SK-N-SH (cell line): Measurements from ENCODE around the gene DNAH7. TPM values are rescaled to one million over a fixed set of nuclear protein-coding genes. Genes with fewer than 3 reads are reported as not detected.

Source experiments
- CTCF ChIA-PET: fragments of 300-600, 350-600 bp; formaldehyde crosslinking; extraction: SDS; loops from one replicate; lab custom pipeline; 2021; lab: Yijun Ruan, JAX
- POLR2A ChIA-PET: fragments of 350-600 bp; sonication (Branson Sonifier 250); formaldehyde crosslinking; extraction: SDS; loops from one replicate; lab custom pipeline; 2020; ENCODE audit warnings: antibody characterized with exemption, inconsistent platforms; lab: Yijun Ruan, JAX
- DNase-seq: peaks from one replicate; pipeline ENCODE4 v3.0.0; 2012
- H2AFZ ChIP-seq: fragments of 200-600 bp; sonication (generic); 2 replicates; pipeline ENCODE4 v1.8.1; 2016; ENCODE audit warnings: antibody characterized with exemption, mild to moderate bottlenecking, low read depth
- H3F3A ChIP-seq: fragments of 200-600 bp; sonication (generic); replicated peaks from 2 replicates; pipeline ENCODE3; 2016; ENCODE audit warnings: antibody characterized with exemption, mild to moderate bottlenecking; ENCODE audit not compliant: insufficient read depth
- H3K27ac ChIP-seq, 2 experiments: fragments of 200-500 bp in 1 of 2; fragments of 200-600 bp in 1 of 2; sonication (Bioruptor generic) in 1 of 2; sonication (generic), shearing (Covaris generic) in 1 of 2; 2 replicates each; pipeline versions ENCODE4 v1.5.1 to v1.6.1; 2014 to 2016; ENCODE audit warnings: low read depth in 2 of 2, inconsistent platforms in 1 of 2, low read length in 1 of 2, mild to moderate bottlenecking in 1 of 2, mixed read lengths in 1 of 2
- H3K27me3 ChIP-seq: fragments of 200-600 bp; sonication (generic), shearing (Covaris generic); 2 replicates; pipeline ENCODE4 v1.6.1; 2016; ENCODE audit warnings: mixed run types; ENCODE audit not compliant: insufficient read depth
- H3K36me3 ChIP-seq, 2 experiments: fragments of 200-500 bp in 1 of 2; fragments of 200-600 bp in 1 of 2; sonication (Bioruptor generic) in 1 of 2; sonication (generic) in 1 of 2; replicated peaks in 1 of 2; 2 replicates each; pipeline versions ENCODE3 to v1.5.1; 2014 to 2016; ENCODE audit warnings: low read length in 1 of 2, mild to moderate bottlenecking in 1 of 2; ENCODE audit not compliant: insufficient read depth in 2 of 2, control insufficient read depth in 1 of 2
- H3K4me1 ChIP-seq, 2 experiments: fragments of 200-500 bp in 1 of 2; fragments of 200-600 bp in 1 of 2; sonication (Bioruptor generic) in 1 of 2; sonication (generic), shearing (Covaris generic) in 1 of 2; 2 replicates each; pipeline versions ENCODE4 v1.5.1 to v1.6.1; 2014 to 2016; ENCODE audit warnings: low read depth in 1 of 2, low read length in 1 of 2, mixed run types in 1 of 2; ENCODE audit not compliant: insufficient read depth in 2 of 2, control insufficient read depth in 1 of 2
- H3K4me2 ChIP-seq: fragments of 200-600 bp; sonication (generic), shearing (Covaris generic); 2 replicates; pipeline ENCODE4 v1.6.1; 2017; ENCODE audit warnings: mixed run types
- H3K4me3 ChIP-seq, 2 experiments: fragments of 200-500 bp in 1 of 2; fragments of 200-600 bp in 1 of 2; sonication (Bioruptor generic) in 1 of 2; sonication (generic), shearing (Covaris generic) in 1 of 2; 2 replicates each; pipeline versions ENCODE4 v1.5.1 to v1.8.1; 2014 to 2016; ENCODE audit warnings: low read depth in 2 of 2, inconsistent platforms in 1 of 2, low read length in 1 of 2, mild to moderate bottlenecking in 1 of 2, mixed read lengths in 1 of 2, moderate library complexity in 1 of 2
- H3K79me2 ChIP-seq: fragments of 200-600 bp; sonication (generic); 2 replicates; pipeline ENCODE4 v1.8.1; 2017; ENCODE audit warnings: mild to moderate bottlenecking; ENCODE audit not compliant: insufficient read depth
- H3K9ac ChIP-seq: fragments of 200-600 bp; sonication (generic); 2 replicates; pipeline ENCODE4 v1.6.1; 2017; ENCODE audit warnings: mixed run types
- H3K9me2 ChIP-seq: fragments of 200-600 bp; sonication (generic); 2 replicates; pipeline ENCODE4 v1.6.1; 2017; ENCODE audit warnings: mixed run types
- H3K9me3 ChIP-seq: fragments of 200-600 bp; sonication (generic); 2 replicates; pipeline ENCODE4 v1.6.1; 2017; ENCODE audit warnings: mixed run types, mild to moderate bottlenecking, moderate library complexity
- H4K20me1 ChIP-seq: fragments of 200-600 bp; sonication (generic); 2 replicates; pipeline ENCODE4 v1.6.1; 2017; ENCODE audit warnings: mild to moderate bottlenecking, mixed run types; ENCODE audit not compliant: insufficient read depth
- ELF1 ChIP-seq: IDR thresholded peaks from 2 replicates; pipeline ENCODE4 v1.4.0; 2012
- FOSL2 ChIP-seq: IDR thresholded peaks from 2 replicates; pipeline ENCODE4 v1.4.0; 2012; ENCODE audit warnings: low read depth, mild to moderate bottlenecking, moderate library complexity, borderline replicate concordance
- NFIC ChIP-seq: IDR thresholded peaks from 2 replicates; pipeline ENCODE4 v1.4.0; 2012; ENCODE audit warnings: borderline replicate concordance
- RCOR1 ChIP-seq: fragments of 150-350 bp; IDR thresholded peaks from 2 replicates; pipeline ENCODE4 v1.6.1; 2017; ENCODE audit warnings: antibody characterized with exemption, low read length
- REST ChIP-seq: IDR thresholded peaks from 2 replicates; pipeline ENCODE4 v1.6.1; 2012; ENCODE audit warnings: mild to moderate bottlenecking, low read depth, low read length, moderate library complexity
- RXRA ChIP-seq: IDR thresholded peaks from 2 replicates; pipeline ENCODE4 v1.4.0; 2012; ENCODE audit warnings: low read depth, mild to moderate bottlenecking, borderline replicate concordance
- TAF1 ChIP-seq: IDR thresholded peaks from 2 replicates; pipeline ENCODE4 v1.6.1; 2012; ENCODE audit warnings: low read depth, mild to moderate bottlenecking, low read length, moderate library complexity, borderline replicate concordance
- USF1 ChIP-seq: IDR thresholded peaks from 2 replicates; pipeline ENCODE4 v1.4.0; 2012; ENCODE audit warnings: low read depth, borderline replicate concordance
- ZBTB33 ChIP-seq: IDR thresholded peaks from 2 replicates; pipeline ENCODE4 v1.4.0; 2012; ENCODE audit warnings: low read depth, borderline replicate concordance
- WGBS: methylation state at CpG from one replicate; pipeline ENCODE4 v1.1.6; 2017; ENCODE audit warnings: low lambda C conversion rate; 5-methylcytosine and 5-hydroxymethylcytosine counted together
- polyA plus RNA-seq, 3 experiments: library from polyadenylated mRNA; depleted of rRNA; stranded (reverse); fragments of >200 nt; gene quantifications; 2 replicates each; pipeline ENCODE4 v1.2.3, GENCODE V29; 2012

DNAH7 gene
- polyA plus RNA-seq, 1 of the 3 experiments (the other 2 are of a cell fraction), result 1.2 TPM

GRCh38 chr2:196000551-196000950 is 68.1 kb downstream of the DNAH7 start (continued):
- TF ChIP-seq ZBTB33, result no peak

DNA sequence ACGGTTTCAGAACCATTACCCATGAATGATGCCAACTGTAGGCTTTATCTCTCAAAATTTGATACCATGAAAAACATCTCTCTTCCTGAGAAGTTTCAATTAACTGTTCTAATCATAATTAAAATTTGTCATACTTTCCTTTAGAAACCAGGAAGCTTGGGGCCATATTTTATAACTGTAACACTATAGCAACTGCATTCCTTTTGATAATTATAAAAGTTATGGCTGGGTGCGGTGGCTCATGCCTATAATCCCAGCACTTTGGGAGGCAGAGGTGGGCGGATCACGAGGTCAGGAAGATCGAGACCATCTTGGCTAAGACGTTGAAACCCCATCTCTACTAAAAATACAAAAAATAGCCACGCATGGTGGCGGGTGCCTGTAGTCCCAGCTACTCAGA is 70.6 kb downstream of the DNAH7 start:
- H3K4me1 ChIP-seq, result no peaks in the 10 kb centered on the region
- POLR2A ChIA-PET, result no interaction called here
- no peak overlapping the region for H2AFZ ChIP-seq
- no peak overlapping the region for H3K4me3 ChIP-seq
- no peaks in the 10 kb centered on the region for H3K36me3 ChIP-seq
- no peak for TF ChIP-seq REST
- no peak for TF ChIP-seq FOSL2
- no peak for TF ChIP-seq ELF1
- no peak for TF ChIP-seq USF1
- TF ChIP-seq, all 33 proteins: peak for 0
- H3K27me3 ChIP-seq, result no peaks in the 10 kb centered on the region
- no peaks in the 10 kb centered on the region for H3K79me2 ChIP-seq
- no peak overlapping the region for H3K27ac ChIP-seq
- H3K9me2 ChIP-seq, result no peaks in the 10 kb centered on the region
- WGBS, result 74% methylated on average over 8 of the region's 8 CpGs
- no peaks in the 10 kb centered on the region for H4K20me1 ChIP-seq
- no peak overlapping the region for H3K4me2 ChIP-seq
- CTCF ChIA-PET, result no interaction called here
- no peak for DNase-seq
- no peaks in the 10 kb centered on the region for H3F3A ChIP-seq
- no peaks in the 10 kb centered on the region for H3K9me3 ChIP-seq
- H3K9ac ChIP-seq, result no peak overlapping the region

GRCh38 chr2:195995499-195995898 is 73.1 kb downstream of the DNAH7 start:
- no peaks in the 10 kb centered on the region for H3K79me2 ChIP-seq
- no peak overlapping the region for H3K27ac ChIP-seq
- H3K4me3 ChIP-seq, result no peak overlapping the region
- no peaks in the 10 kb centered on the region for H3K9me2 ChIP-seq
- DNase-seq, result no peak
- POLR2A ChIA-PET, result no interaction called here
- H3K4me1 ChIP-seq, result no peaks in the 10 kb centered on the region
- H3K36me3 ChIP-seq, result no peaks in the 10 kb centered on the region
- no peak overlapping the region for H2AFZ ChIP-seq
- TF ChIP-seq TAF1 (no peak), NFIC (no peak), RXRA (no peak), RCOR1 (no peak), ELF1 (no peak)
- H3K9ac ChIP-seq, result no peak overlapping the region
- no peaks in the 10 kb centered on the region for H4K20me1 ChIP-seq
- CTCF ChIA-PET, result no interaction called here
- no peak overlapping the region for H3K4me2 ChIP-seq
- WGBS, result 58% methylated on average over 6 of the region's 6 CpGs
- H3K27me3 ChIP-seq, result no peaks in the 10 kb centered on the region
- H3F3A ChIP-seq, result no peaks in the 10 kb centered on the region
- H3K9me3 ChIP-seq, result no peaks in the 10 kb centered on the region
